ENCODE results near the gene PRKD2. TPM values are rescaled to one million over a fixed set of nuclear protein-coding genes. Genes with fewer than 3 reads are reported as not detected.

Gene PRKD2
- total RNA-seq, 1 donor from 2014 or later = 132 TPM

DNA sequence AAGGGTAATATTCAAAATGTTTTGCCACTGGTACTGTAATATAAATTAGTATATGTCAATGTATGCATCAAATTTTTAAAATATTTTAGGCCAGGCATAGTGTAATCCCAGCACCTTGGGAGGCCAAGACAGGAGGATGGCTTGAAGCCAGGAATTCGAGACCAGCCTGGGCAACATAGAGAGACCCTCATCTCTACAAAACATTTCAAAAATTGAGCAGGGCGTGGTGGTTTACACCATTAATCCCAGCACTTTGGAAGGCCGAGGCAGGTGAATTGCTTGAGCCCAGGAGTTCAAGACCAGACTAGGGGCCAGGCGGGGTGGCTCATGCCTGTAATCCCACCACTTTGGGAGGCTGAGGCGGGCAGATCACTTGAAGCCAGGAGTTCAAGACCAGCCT, 43.4 kb upstream of the PRKD2 start:
- DNase-seq (ENCODE audit: low spot score) = no peak
- no peaks in the 10 kb centered on the region for H3K36me3 Mint-ChIP-seq (ENCODE audit: low read depth, unreplicated experiment)
- no peak overlapping the region for H3K27ac Mint-ChIP-seq (ENCODE audit: unreplicated experiment)
- H3K9me3 Mint-ChIP-seq (ENCODE audit: unreplicated experiment) = no peaks in the 10 kb centered on the region
- H3K4me1 Mint-ChIP-seq (ENCODE audit: unreplicated experiment) = no peaks in the 10 kb centered on the region
- H3K27me3 Mint-ChIP-seq (ENCODE audit: unreplicated experiment) = peaks cover 2% of the 10 kb centered on the region
- no peak overlapping the region for H3K4me3 Mint-ChIP-seq (ENCODE audit: unreplicated experiment)
- TF ChIP-seq, protein P1, sequence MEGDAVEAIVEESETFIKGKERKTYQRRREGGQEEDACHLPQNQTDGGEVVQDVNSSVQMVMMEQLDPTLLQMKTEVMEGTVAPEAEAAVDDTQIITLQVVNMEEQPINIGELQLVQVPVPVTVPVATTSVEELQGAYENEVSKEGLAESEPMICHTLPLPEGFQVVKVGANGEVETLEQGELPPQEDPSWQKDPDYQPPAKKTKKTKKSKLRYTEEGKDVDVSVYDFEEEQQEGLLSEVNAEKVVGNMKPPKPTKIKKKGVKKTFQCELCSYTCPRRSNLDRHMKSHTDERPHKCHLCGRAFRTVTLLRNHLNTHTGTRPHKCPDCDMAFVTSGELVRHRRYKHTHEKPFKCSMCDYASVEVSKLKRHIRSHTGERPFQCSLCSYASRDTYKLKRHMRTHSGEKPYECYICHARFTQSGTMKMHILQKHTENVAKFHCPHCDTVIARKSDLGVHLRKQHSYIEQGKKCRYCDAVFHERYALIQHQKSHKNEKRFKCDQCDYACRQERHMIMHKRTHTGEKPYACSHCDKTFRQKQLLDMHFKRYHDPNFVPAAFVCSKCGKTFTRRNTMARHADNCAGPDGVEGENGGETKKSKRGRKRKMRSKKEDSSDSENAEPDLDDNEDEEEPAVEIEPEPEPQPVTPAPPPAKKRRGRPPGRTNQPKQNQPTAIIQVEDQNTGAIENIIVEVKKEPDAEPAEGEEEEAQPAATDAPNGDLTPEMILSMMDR (IDR thresholded peaks at IDR 0.05; ENCODE audit: unreplicated experiment) = no peak

DNA sequence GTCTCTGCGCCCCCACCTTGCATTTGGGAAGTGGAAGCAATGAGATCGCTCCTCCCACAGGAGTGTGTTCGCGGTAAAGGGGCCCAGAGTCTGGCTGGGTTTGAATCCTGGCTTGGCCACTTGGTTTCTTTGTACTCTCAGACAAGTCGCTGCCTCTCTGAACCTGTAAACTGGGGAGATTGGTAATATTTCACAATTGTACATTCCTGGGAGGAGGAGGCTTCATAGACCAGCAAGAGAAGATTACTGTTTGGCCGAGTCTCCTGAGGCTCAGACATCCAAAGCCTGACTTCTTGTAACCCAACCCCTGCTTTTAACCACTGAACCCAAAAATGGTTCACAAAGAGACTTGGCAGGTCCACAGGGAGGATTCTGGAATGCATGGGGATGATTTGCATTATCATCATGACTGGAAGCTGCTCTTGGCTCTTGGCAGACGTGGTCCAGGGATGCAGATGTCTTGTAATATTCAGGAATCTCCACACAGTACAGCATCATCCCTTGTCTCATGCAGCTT, 43.0 kb upstream of the PRKD2 start:
- H3K4me1 Mint-ChIP-seq (ENCODE audit: unreplicated experiment) = no peaks in the 10 kb centered on the region
- no peak overlapping the region for H3K27ac Mint-ChIP-seq (ENCODE audit: unreplicated experiment)
- TF ChIP-seq, protein P1 (IDR thresholded peaks at IDR 0.05; ENCODE audit: unreplicated experiment) = no peak
- H3K9me3 Mint-ChIP-seq (ENCODE audit: unreplicated experiment) = no peaks in the 10 kb centered on the region
- H3K36me3 Mint-ChIP-seq (ENCODE audit: low read depth, unreplicated experiment) = no peaks in the 10 kb centered on the region
- H3K27me3 Mint-ChIP-seq (ENCODE audit: unreplicated experiment) = peaks cover 2% of the 10 kb centered on the region
- H3K4me3 Mint-ChIP-seq (ENCODE audit: unreplicated experiment) = no peak overlapping the region
- DNase-seq (ENCODE audit: low spot score) = no peak

DNA sequence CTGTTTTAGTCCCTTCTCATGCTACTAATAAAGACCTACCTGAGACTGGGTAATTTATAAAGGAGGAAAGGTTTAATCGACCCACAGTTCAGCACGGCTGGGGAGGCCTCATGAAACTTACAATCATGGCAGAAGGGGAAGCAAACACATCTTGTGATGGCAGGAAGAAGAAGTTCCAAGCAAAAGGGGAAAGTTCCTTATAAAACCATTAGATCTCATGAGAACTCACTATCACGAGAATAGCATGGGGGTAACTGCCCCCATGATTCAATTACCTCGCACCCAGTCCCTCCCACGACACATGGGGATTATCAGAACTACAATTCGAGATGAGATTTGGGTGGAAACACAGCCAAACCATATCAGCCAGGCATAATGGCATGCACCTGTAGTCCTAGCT, 42.3 kb upstream of the PRKD2 start:
- DNase-seq (ENCODE audit: low spot score) = no peak
- no peak overlapping the region for H3K4me3 Mint-ChIP-seq (ENCODE audit: unreplicated experiment)
- no peaks in the 10 kb centered on the region for H3K4me1 Mint-ChIP-seq (ENCODE audit: unreplicated experiment)
- no peaks in the 10 kb centered on the region for H3K9me3 Mint-ChIP-seq (ENCODE audit: unreplicated experiment)
- TF ChIP-seq, protein P1 (IDR thresholded peaks at IDR 0.05; ENCODE audit: unreplicated experiment) = no peak
- no peak overlapping the region for H3K27ac Mint-ChIP-seq (ENCODE audit: unreplicated experiment)
- H3K36me3 Mint-ChIP-seq (ENCODE audit: low read depth, unreplicated experiment) = no peaks in the 10 kb centered on the region
- peaks cover 2% of the 10 kb centered on the region for H3K27me3 Mint-ChIP-seq (ENCODE audit: unreplicated experiment)

DNA sequence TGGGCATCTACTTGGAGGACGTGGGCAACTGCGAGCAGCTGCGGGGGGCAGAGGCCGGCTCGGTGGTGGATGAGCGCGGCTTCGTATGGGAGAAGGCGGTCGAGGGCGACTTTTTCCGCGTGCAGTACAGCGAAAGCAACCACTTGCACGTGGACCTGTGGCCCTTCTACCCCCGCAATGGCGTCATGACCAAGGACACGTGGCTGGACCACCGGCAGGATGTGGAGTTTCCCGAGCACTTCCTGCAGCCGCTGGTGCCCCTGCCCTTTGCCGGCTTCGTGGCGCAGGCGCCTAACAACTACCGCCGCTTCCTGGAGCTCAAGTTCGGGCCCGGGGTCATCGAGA, 39.6 kb upstream of the PRKD2 start:
- Mint-ChIP-seq H3K36me3 (ENCODE audit: low read depth, unreplicated experiment) (peaks cover 9% of the 10 kb centered on the region), H3K27ac (ENCODE audit: unreplicated experiment) (no peak overlapping the region), H3K4me3 (ENCODE audit: unreplicated experiment) (no peak overlapping the region), H3K9me3 (ENCODE audit: unreplicated experiment) (no peaks in the 10 kb centered on the region), H3K27me3 (ENCODE audit: unreplicated experiment) (peaks cover 2% of the 10 kb centered on the region), H3K4me1 (ENCODE audit: unreplicated experiment) (no peaks in the 10 kb centered on the region)
- no peak for DNase-seq (ENCODE audit: low spot score)
- TF ChIP-seq, protein P1 (IDR thresholded peaks at IDR 0.05; ENCODE audit: unreplicated experiment) = no peak

DNA sequence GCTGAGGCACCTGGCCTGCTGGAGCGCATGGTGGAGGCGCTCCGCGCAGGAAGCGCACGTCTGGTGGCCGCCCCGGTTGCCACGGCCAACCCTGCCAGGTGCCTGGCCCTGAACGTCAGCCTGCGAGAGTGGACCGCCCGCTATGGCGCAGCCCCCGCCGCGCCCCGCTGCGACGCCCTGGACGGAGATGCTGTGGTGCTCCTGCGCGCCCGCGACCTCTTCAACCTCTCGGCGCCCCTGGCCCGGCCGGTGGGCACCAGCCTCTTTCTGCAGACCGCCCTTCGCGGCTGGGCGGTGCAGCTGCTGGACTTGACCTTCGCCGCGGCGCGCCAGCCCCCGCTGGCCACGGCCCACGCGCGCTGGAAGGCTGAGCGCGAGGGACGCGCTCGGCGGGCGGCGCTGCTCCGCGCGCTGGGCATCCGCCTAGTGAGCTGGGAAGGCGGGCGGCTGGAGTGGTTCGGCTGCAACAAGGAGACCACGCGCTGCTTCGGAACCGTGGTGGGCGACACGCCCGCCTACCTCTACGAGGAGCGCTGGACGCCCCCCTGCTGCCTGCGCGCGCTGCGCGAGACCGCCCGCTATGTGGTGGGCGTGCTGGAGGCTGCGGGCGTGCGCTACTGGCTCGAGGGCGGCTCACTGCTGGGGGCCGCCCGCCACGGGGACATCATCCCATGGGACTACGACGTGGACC, 39.1 kb upstream of the PRKD2 start:
- Mint-ChIP-seq H3K4me3 (ENCODE audit: unreplicated experiment) (no peak overlapping the region), H3K27ac (ENCODE audit: unreplicated experiment) (no peak overlapping the region), H3K4me1 (ENCODE audit: unreplicated experiment) (no peaks in the 10 kb centered on the region), H3K27me3 (ENCODE audit: unreplicated experiment) (peaks cover 2% of the 10 kb centered on the region), H3K9me3 (ENCODE audit: unreplicated experiment) (no peaks in the 10 kb centered on the region), H3K36me3 (ENCODE audit: low read depth, unreplicated experiment) (peaks cover 9% of the 10 kb centered on the region)
- no peak for DNase-seq (ENCODE audit: low spot score)
- TF ChIP-seq, protein P1 (IDR thresholded peaks at IDR 0.05; ENCODE audit: unreplicated experiment) = no peak
